Caco-2 (cell line): Measurements from ENCODE around the gene QSOX2. TPM values are rescaled to one million over a fixed set of nuclear protein-coding genes. Genes with fewer than 3 reads are reported as not detected.

Experiments
- BruUV-seq: library from RNA; stranded (reverse); fragments of 400-500 nt; replicated peaks from 2 replicates; lab custom pipeline; 2021; lab: Mats Ljungman, UMichigan
- CTCF ChIA-PET: fragments of 300-600 bp; sonication (Branson Sonifier 250); formaldehyde crosslinking; loops from one replicate; lab custom pipeline; 2022; ENCODE audit warnings: antibody characterized with exemption; lab: Charles Lee
- POLR2A ChIA-PET: fragments of 300-600 bp; sonication (Branson Sonifier 250); formaldehyde crosslinking; loops from one replicate; lab custom pipeline; 2022; ENCODE audit warnings: antibody characterized with exemption; lab: Charles Lee
- DNase-seq, 2 experiments: peaks; one replicate each; pipeline versions ENCODE4 v3.0.0 to v3.0.0-alpha.2; 2020 to 2022
- H3K27me3 ChIP-seq: replicated peaks from 2 replicates; pipeline ENCODE4 v1.6.0; 2011; ENCODE audit warnings: low read length; ENCODE audit not compliant: control insufficient read depth, insufficient read depth
- H3K36me3 ChIP-seq: 2 replicates; pipeline ENCODE4 v1.5.1; 2011; ENCODE audit warnings: low read length; ENCODE audit not compliant: control insufficient read depth, insufficient read depth
- H3K4me1 ChIP-seq: fragments of 250-450 bp; sonication (Bioruptor Pico); 2 replicates; pipeline ENCODE4 v1.5.1; 2020; ENCODE audit warnings: mild to moderate bottlenecking
- H3K4me3 ChIP-seq: 2 replicates; pipeline ENCODE4 v1.5.1; 2011; ENCODE audit warnings: low read depth, mild to moderate bottlenecking, control low read depth, low read length
- H3K9me3 ChIP-seq: fragments of 250-450 bp; sonication (Bioruptor Pico); 2 replicates; pipeline ENCODE4 v1.5.1; 2020; ENCODE audit warnings: mild to moderate bottlenecking, moderate library complexity
- H3K27ac Mint-ChIP-seq: one replicate; pipeline ENCODE4 v1.8.0; 2022; ENCODE audit warnings: mixed read lengths; ENCODE audit not compliant: unreplicated experiment
- H3K27me3 Mint-ChIP-seq: one replicate; pipeline ENCODE4 v1.8.0; 2022; ENCODE audit warnings: mixed read lengths; ENCODE audit not compliant: insufficient read depth, unreplicated experiment
- H3K36me3 Mint-ChIP-seq: one replicate; pipeline ENCODE4 v1.8.0; 2022; ENCODE audit warnings: mild to moderate bottlenecking, mixed read lengths; ENCODE audit not compliant: insufficient read depth, unreplicated experiment
- H3K4me1 Mint-ChIP-seq: one replicate; pipeline ENCODE4 v1.8.0; 2022; ENCODE audit warnings: low read depth, mixed read lengths; ENCODE audit not compliant: unreplicated experiment
- H3K4me3 Mint-ChIP-seq: one replicate; pipeline ENCODE4 v1.8.0; 2022; ENCODE audit warnings: mild to moderate bottlenecking, moderate library complexity, mixed read lengths; ENCODE audit not compliant: unreplicated experiment
- H3K9me3 Mint-ChIP-seq: one replicate; pipeline ENCODE4 v1.8.0; 2022; ENCODE audit warnings: mixed read lengths; ENCODE audit not compliant: unreplicated experiment
- CTCF ChIP-seq, 2 experiments: fragments of 200-600 bp in 1 of 2; IDR thresholded peaks; 1 replicate in 1 of 2; 2 replicates in 1 of 2; pipeline versions ENCODE4 v1.5.1 to v1.8.0; 2011 to 2022; ENCODE audit warnings: antibody characterized with exemption in 1 of 2, control low read depth in 1 of 2, inconsistent platforms in 1 of 2, low read depth in 1 of 2, low read length in 1 of 2, mild to moderate bottlenecking in 1 of 2, moderate library complexity in 1 of 2; ENCODE audit not compliant: insufficient read depth in 1 of 2, severe bottlenecking in 1 of 2, unreplicated experiment in 1 of 2
- intact Hi-C: fragments of 100-400 bp; cut with micrococcal nuclease; formaldehyde crosslinking; loops from one replicate; pipeline ENCODE4 v1.10.0; 2022; ENCODE audit not compliant: unreplicated experiment
- total RNA-seq: library from RNA; stranded (reverse); gene quantifications from 2 replicates; pipeline ENCODE4 v1.2.3, GENCODE V29; 2022

Gene QSOX2
- total RNA-seq, 1 experiment from 2014 or later = 29.6 TPM

- POLR2A ChIA-PET = no interaction called here
- no peaks in the 10 kb centered on the region for H3K9me3 ChIP-seq
- H3K27me3 ChIP-seq = no peaks in the 10 kb centered on the region
- Mint-ChIP-seq H3K27ac (no peak overlapping the region), H3K27me3 (no peaks in the 10 kb centered on the region), H3K4me3 (no peak overlapping the region), H3K4me1 (peaks cover 25% of the 10 kb centered on the region), H3K9me3 (no peaks in the 10 kb centered on the region), H3K36me3 (peaks cover 8% of the 10 kb centered on the region)
- H3K4me1 ChIP-seq = peaks cover 50% of the 10 kb centered on the region
- intact Hi-C loops = loop anchor here (10.0 kb wide), 1 partner anchor 51 kb away; no protein-coding TSS in a partner anchor
- DNase-seq = no peak
- no peak for TF ChIP-seq CTCF (IDR thresholded peaks at IDR 0.05; ENCODE audit: insufficient read depth in 1 of 2, low read depth in 1 of 2, low read length in 1 of 2, severe bottlenecking in 1 of 2, unreplicated experiment in 1 of 2)
- H3K36me3 ChIP-seq = no peaks in the 10 kb centered on the region
- H3K4me3 ChIP-seq = no peak overlapping the region
- no TSS peak for BruUV-seq
- CTCF ChIA-PET = no interaction called here
Measured at GRCh38 chr9:136173648-136174290, 71.8 kb downstream of the QSOX2 start.

- ChIA-PET POLR2A (interaction anchor here (0.5 kb wide), 1 partner anchor 13 kb away, joined by 4 read pairs; no protein-coding TSS in a partner anchor), CTCF (no interaction called here)
- Histone ChIP-seq H3K36me3 (no peaks in the 10 kb centered on the region), H3K4me1 (peaks cover 46% of the 10 kb centered on the region), H3K27me3 (no peaks in the 10 kb centered on the region), H3K9me3 (no peaks in the 10 kb centered on the region), H3K4me3 (no peak overlapping the region)
- no peak for TF ChIP-seq CTCF (IDR thresholded peaks at IDR 0.05; ENCODE audit: insufficient read depth in 1 of 2, low read depth in 1 of 2, low read length in 1 of 2, severe bottlenecking in 1 of 2, unreplicated experiment in 1 of 2)
- Mint-ChIP-seq H3K27me3 (no peaks in the 10 kb centered on the region), H3K9me3 (no peaks in the 10 kb centered on the region), H3K36me3 (peaks cover 8% of the 10 kb centered on the region), H3K4me3 (no peak overlapping the region), H3K4me1 (peaks cover 25% of the 10 kb centered on the region), H3K27ac (peak overlapping the region; percentile 95)
- intact Hi-C loops = loop anchor here (10.0 kb wide), 1 partner anchor 52 kb away; no protein-coding TSS in a partner anchor
- BruUV-seq = no TSS peak
- DNase-seq = no peak
Measured at GRCh38 chr9:136172412-136173079, 73.1 kb downstream of the QSOX2 start.

- H3K27me3 ChIP-seq = no peaks in the 10 kb centered on the region
- H3K4me1 ChIP-seq = peaks cover 46% of the 10 kb centered on the region
- no peak overlapping the region for H3K4me3 ChIP-seq
- H3K27ac Mint-ChIP-seq = peak overlapping the region; percentile 95
- intact Hi-C loops = loop anchor here (10.0 kb wide), 1 partner anchor 53 kb away; no protein-coding TSS in a partner anchor
- BruUV-seq = no TSS peak
- DNase-seq = no peak
- no peaks in the 10 kb centered on the region for H3K36me3 ChIP-seq
- H3K36me3 Mint-ChIP-seq = peaks cover 8% of the 10 kb centered on the region
- no peaks in the 10 kb centered on the region for H3K27me3 Mint-ChIP-seq
- peaks cover 25% of the 10 kb centered on the region for H3K4me1 Mint-ChIP-seq
- TF ChIP-seq CTCF (IDR thresholded peaks at IDR 0.05; ENCODE audit: insufficient read depth in 1 of 2, low read depth in 1 of 2, low read length in 1 of 2, severe bottlenecking in 1 of 2, unreplicated experiment in 1 of 2) = no peak
- ChIA-PET POLR2A (no interaction called here), CTCF (no interaction called here)
- H3K9me3 ChIP-seq = no peaks in the 10 kb centered on the region
- H3K9me3 Mint-ChIP-seq = no peaks in the 10 kb centered on the region
- no peak overlapping the region for H3K4me3 Mint-ChIP-seq
Measured at GRCh38 chr9:136171801-136172411, 73.7 kb downstream of the QSOX2 start.
